ENCODE results near the gene SCFD2. TPM values are rescaled to one million over a fixed set of nuclear protein-coding genes. Genes with fewer than 3 reads are reported as not detected.
"Not testable (repeated sequence)": the region's sequence is repeated elsewhere in the genome, so short reads cannot be mapped to it uniquely, and the experiment has no call there.

SCFD2 gene
- total RNA-seq, 2 donors from 2014 or later = 33.2 to 73.7 TPM

DNA sequence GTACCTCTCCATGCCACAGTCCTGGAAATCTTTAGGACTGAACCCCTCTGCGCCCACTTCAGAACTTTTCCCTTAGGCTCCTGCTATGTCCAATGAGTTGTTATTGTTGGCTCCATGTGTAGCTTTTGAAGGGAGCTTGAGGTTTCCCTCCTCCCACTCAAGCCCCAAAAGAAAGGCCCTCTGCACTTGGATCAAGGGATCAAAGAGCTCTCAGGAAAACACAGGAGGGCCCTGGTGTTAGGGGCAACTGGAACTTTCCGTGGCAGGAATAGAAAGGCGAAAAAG lies 368.8 kb downstream of the SCFD2 start:
- Mint-ChIP-seq H3K27ac (no peak overlapping the region), H3K4me1 (ENCODE audit: low read depth in 2 of 2) (peaks cover 4 to 10% of the 10 kb centered on the region in 2 donors), H3K9me3 (no peaks in the 10 kb centered on the region), H3K4me3 (no peak overlapping the region), H3K27me3 (no peaks in the 10 kb centered on the region), H3K36me3 (no peaks in the 10 kb centered on the region)
- no peak for DNase-seq (ENCODE audit: low spot score)
- no peak for ATAC-seq

DNA sequence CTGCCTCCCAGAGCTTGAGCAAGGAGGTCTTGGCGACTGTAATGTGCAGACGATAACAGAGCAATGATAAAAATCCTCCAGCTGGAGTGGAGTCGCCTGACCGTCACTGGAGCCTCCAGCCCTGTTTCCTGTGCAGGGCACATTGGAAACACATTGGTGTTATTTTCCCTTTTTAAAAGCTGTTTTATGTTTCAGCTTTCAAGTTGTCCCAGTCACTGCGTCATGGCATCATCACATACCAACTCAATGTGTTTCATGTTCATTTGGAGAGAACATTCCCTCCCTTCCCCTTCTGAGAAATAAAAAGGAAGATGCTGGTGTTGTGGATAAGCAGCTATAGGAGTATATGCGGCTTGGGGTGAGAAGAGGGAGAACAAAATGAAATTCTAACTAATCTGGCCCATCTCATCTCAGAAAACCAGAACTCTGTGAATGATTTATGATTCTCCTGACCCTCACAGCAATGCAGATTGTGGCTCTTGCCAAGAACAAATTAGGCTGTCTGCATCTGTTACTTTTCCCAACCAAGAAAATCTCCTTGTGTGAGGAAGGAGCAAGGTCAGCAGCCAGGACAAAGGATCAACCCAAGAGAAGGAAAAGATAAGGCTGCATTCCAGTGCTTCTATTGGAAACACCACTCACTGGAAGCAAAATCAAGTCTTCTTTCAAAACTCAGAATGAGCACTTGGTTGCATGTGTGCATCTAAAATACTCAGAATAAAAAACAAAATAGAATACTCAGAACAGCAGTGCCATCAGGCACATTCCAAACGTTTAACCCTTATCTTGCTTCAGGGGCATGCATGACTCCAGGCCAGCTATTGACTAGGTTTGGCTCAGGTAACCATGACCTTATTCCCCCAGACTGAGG lies 369.4 kb downstream of the SCFD2 start:
- Mint-ChIP-seq H3K27ac (no peak overlapping the region), H3K36me3 (no peaks in the 10 kb centered on the region), H3K4me3 (no peak overlapping the region), H3K4me1 (ENCODE audit: low read depth in 2 of 2) (peaks cover 4 to 10% of the 10 kb centered on the region in 2 donors), H3K9me3 (no peaks in the 10 kb centered on the region), H3K27me3 (no peaks in the 10 kb centered on the region)
- no peak for ATAC-seq
- DNase-seq (ENCODE audit: low spot score) = no peak

DNA sequence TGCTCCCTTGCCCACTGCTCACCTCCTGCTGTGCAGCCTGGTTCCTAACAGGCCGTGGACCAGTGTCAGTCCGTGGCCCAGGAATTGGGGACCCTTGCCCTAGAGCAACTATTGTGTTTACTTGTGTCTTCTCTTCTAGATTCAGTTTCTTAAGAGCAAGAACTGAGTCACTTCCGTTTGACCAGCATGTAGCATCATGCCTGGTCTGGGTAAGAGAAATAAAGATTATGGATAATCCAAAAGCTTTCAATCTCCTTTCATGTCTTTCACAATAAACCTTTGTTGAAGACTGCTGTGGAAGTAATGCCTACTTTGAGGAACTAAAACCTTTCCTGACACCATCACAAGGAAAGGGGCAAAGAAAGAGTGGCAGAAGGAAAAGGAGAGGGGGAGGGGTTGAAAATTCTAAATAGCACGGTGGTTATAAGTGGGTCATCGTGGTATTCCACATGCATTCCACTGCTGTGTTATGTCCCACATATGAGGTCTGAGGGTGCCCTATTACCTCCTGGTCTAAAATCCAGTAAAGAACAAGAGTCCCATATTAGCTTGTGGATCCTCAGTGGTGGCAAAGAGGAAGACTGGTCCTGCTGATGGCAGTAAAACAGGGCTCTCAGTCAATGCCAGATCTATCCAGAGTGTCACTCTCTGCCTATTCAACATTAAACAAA lies 370.4 kb downstream of the SCFD2 start:
- peaks cover 4 to 10% of the 10 kb centered on the region in 2 donors for H3K4me1 Mint-ChIP-seq (ENCODE audit: low read depth in 2 of 2)
- no peaks in the 10 kb centered on the region for H3K27me3 Mint-ChIP-seq
- H3K36me3 Mint-ChIP-seq = no peaks in the 10 kb centered on the region
- no peak overlapping the region for H3K4me3 Mint-ChIP-seq
- ATAC-seq (no peak), DNase-seq (ENCODE audit: low spot score) (no peak)
- no peak overlapping the region for H3K27ac Mint-ChIP-seq
- no peaks in the 10 kb centered on the region for H3K9me3 Mint-ChIP-seq

DNA sequence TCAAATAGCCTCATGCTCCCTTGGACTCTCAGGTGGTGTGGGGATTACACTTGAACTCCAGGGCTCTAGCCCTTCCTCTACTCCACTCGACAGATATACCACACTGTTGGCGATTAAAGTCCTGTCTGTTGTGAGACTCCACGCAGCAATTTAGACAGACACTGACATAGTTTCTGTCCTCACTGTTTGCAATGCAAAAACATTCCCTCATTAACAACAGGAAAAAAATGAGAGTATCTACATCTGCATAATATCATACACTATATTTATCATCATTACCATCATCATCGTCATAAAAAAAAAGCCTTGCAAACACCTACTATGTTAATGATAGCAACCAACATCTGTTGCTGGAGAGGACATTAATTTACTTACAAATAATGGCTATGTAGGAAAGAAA lies 371.3 kb downstream of the SCFD2 start:
- no peak for DNase-seq (ENCODE audit: low spot score)
- no peaks in the 10 kb centered on the region for H3K9me3 Mint-ChIP-seq
- no peak for ATAC-seq

DNA sequence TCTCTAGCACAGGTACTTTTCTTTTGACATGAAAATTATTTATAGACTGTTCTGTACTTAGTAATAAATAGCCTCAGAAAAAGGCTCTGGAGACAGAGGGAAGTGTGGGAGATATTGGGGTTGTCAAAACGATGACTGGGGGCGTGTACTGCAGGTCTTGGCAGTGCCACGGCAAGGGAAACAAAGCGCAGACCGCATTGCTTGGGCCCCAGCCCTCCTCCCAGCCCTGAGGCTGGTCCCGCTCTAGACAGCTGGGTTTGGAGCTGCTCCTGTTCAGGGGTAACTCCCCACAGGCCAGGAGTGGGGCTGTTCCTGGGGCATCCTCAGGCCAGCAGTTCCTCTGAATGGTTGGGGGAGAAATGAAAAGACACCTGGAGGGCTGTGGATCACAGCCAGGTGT lies 372.1 kb downstream of the SCFD2 start:
- H3K27ac Mint-ChIP-seq = no peak overlapping the region
- no peak for ATAC-seq
- no peak overlapping the region for H3K4me3 Mint-ChIP-seq
- no peaks in the 10 kb centered on the region for H3K27me3 Mint-ChIP-seq
- no peaks in the 10 kb centered on the region for H3K9me3 Mint-ChIP-seq
- no peaks in the 10 kb centered on the region for H3K36me3 Mint-ChIP-seq
- H3K4me1 Mint-ChIP-seq (ENCODE audit: low read depth in 2 of 2) = no peaks in the 10 kb centered on the region
- no peak for DNase-seq (ENCODE audit: low spot score)

More for the DNA sequence above, 371.3 kb downstream of the SCFD2 start:
- H3K27me3 Mint-ChIP-seq = no peaks in the 10 kb centered on the region
- no peak overlapping the region for H3K27ac Mint-ChIP-seq
- H3K4me3 Mint-ChIP-seq = no peak overlapping the region
- peaks cover 4 to 7% of the 10 kb centered on the region in 2 donors for H3K4me1 Mint-ChIP-seq (ENCODE audit: low read depth in 2 of 2)
- no peaks in the 10 kb centered on the region for H3K36me3 Mint-ChIP-seq

DNA sequence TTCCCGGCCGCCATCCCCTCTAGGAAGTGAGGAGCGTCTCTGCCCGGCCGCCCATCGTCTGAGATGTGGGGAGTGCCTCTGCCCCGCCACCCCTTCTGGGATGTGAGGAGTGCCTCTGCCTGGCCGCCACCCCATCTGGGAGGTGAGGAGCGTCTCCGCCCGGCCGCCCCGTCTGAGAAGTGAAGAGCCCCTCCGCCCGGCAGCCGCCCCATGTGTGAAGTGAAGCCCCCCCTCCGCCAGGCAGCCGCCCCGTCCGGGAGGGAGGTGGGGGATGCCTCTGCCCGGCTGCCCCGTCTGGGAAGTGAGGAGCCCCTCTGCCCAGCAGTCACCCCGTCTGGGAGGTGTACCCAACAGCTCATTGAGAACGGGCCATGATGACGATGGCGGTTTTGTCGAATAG lies 373.3 kb downstream of the SCFD2 start:
- not testable (repeated sequence) for H3K36me3 Mint-ChIP-seq; H3K27me3 Mint-ChIP-seq; DNase-seq (ENCODE audit: low spot score); H3K4me3 Mint-ChIP-seq; H3K9me3 Mint-ChIP-seq; H3K27ac Mint-ChIP-seq; H3K4me1 Mint-ChIP-seq (ENCODE audit: low read depth in 2 of 2); ATAC-seq

DNA sequence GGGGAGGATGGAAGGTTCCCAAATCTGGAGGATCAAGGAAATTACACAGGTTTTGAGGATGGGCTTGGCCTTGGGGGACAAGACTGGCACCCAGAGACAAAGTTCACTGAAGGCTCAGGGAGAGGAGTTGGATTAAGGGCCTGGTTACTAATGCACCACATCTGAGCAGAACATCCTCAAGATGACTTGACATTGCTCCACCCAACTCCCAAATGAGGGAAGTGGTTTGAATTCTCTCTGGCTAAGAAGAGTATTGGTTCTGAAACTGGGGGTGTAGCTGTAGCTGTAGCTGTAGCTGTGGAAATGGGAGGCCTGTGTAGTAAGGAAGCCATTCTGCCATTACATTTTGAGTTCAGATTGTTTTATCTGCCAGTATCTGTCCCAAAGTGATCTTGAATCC lies 374.4 kb downstream of the SCFD2 start:
- DNase-seq (ENCODE audit: low spot score) = no peak
- H3K27me3 Mint-ChIP-seq = no peaks in the 10 kb centered on the region
- no peak overlapping the region for H3K27ac Mint-ChIP-seq
- no peak overlapping the region for H3K4me3 Mint-ChIP-seq
- H3K4me1 Mint-ChIP-seq (ENCODE audit: low read depth in 2 of 2) = no peaks in the 10 kb centered on the region
- no peaks in the 10 kb centered on the region for H3K9me3 Mint-ChIP-seq
- ATAC-seq = no peak
- no peaks in the 10 kb centered on the region for H3K36me3 Mint-ChIP-seq

DNA sequence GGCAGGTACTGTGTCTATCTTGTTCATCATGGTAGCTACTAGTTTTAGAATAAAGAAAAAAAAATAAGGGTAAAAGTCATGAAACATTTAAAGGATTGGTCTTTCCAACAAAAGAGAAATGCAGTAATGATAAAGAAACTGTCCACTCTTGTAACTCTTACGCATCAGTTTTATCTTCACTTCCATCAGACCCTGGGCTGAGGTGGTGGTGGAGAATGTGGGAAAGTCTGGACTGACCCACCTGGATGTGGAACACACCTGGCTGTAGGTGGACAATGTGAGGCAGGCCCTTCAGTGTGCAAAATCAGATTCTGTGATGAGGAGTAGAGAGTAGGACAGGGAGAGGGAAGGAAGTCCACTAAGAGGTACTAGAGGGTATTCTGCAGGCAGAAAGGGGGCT lies 375.2 kb downstream of the SCFD2 start:
- ATAC-seq = no peak
- DNase-seq (ENCODE audit: low spot score) = no peak
- H3K4me3 Mint-ChIP-seq = no peak overlapping the region
- H3K9me3 Mint-ChIP-seq = no peaks in the 10 kb centered on the region
- no peaks in the 10 kb centered on the region for H3K4me1 Mint-ChIP-seq (ENCODE audit: low read depth in 2 of 2)
- H3K36me3 Mint-ChIP-seq = no peaks in the 10 kb centered on the region
- H3K27me3 Mint-ChIP-seq = no peaks in the 10 kb centered on the region
- no peak overlapping the region for H3K27ac Mint-ChIP-seq

DNA sequence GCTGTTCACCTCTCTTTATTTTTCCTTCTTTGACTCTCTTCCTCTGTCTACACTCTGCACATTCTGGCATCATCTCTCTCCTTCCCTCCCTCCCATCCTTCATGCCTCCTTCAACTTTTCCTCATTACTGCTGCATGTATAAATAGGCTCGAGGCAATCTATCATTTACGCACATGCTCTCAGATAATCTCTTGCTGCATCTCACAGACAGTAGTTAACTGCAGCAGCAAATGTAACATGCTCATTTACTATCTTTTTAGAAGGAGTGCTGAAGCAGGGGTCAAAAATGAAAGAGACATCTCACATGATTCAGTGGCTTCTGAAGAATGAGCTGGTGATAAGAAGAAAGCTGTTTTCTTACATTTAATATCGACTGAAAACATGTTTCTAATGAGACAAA lies 376.0 kb downstream of the SCFD2 start:
- no peak overlapping the region for H3K4me3 Mint-ChIP-seq
- ATAC-seq = no peak
- no peaks in the 10 kb centered on the region for H3K9me3 Mint-ChIP-seq
- DNase-seq (ENCODE audit: low spot score) = no peak
- no peak overlapping the region for H3K27ac Mint-ChIP-seq
- no peaks in the 10 kb centered on the region for H3K4me1 Mint-ChIP-seq (ENCODE audit: low read depth in 2 of 2)
- no peaks in the 10 kb centered on the region for H3K27me3 Mint-ChIP-seq
- no peaks in the 10 kb centered on the region for H3K36me3 Mint-ChIP-seq

DNA sequence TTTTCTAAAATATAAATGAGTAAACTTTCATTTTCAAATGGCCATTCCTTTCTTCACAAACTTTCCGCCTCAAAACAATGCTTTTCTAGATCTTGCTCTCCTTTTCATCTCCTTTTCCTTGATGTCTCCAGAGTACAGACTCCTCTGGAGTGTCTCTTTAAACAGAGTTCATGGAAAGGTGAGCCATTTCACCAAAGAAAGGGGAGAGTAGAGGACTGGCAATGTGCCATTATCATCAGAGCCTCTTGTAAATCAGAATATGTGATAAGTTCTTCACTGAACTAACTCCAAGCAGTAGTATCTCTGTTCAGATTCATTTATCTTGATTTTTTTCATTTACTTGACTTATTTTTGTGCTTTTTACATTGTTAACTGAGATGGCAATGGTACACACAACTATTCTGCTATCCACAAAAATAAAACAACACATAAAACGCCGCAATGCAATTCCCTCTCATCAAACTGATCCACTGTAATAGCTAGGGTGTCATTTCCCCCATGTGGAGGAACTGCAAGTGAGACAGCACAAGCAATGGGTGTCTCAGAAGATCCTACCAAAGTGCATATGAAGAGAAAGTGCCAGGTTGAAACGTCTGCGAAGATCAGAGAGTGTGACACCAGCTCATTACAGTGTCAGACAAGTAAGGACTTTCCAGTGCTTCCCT lies 378.3 kb downstream of the SCFD2 start:
- no peaks in the 10 kb centered on the region for H3K36me3 Mint-ChIP-seq
- no peak for DNase-seq (ENCODE audit: low spot score)
- no peak overlapping the region for H3K4me3 Mint-ChIP-seq
- H3K27me3 Mint-ChIP-seq = no peaks in the 10 kb centered on the region
- H3K9me3 Mint-ChIP-seq = no peaks in the 10 kb centered on the region
- no peak for ATAC-seq
- H3K27ac Mint-ChIP-seq = no peak overlapping the region
- H3K4me1 Mint-ChIP-seq (ENCODE audit: low read depth in 2 of 2) = no peaks in the 10 kb centered on the region

DNA sequence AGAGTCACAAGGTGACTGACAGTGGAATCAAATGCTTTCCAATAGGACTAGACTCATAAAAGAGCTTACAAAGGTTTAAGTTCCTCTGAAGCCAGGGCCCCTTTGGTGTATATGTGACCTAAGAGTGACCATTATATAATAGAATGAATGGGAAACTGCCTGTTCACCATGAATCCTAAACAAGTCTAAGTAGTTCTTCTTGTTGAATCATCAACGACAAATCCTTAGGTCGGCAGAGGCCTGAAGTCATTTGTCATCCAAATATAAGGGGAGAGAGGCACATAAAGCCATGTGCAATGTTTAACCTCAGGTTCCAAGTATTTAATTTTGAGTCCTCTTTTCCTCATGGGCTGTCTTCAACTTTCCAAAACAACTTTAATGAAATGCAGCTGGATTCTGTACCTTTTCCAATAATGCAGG lies 381.4 kb downstream of the SCFD2 start:
- no peaks in the 10 kb centered on the region for H3K4me1 Mint-ChIP-seq (ENCODE audit: low read depth in 2 of 2)
- ATAC-seq (no peak), DNase-seq (ENCODE audit: low spot score) (no peak)
- H3K36me3 Mint-ChIP-seq = no peaks in the 10 kb centered on the region
- no peaks in the 10 kb centered on the region for H3K9me3 Mint-ChIP-seq
- no peaks in the 10 kb centered on the region for H3K27me3 Mint-ChIP-seq
- no peak overlapping the region for H3K27ac Mint-ChIP-seq
- no peak overlapping the region for H3K4me3 Mint-ChIP-seq

DNA sequence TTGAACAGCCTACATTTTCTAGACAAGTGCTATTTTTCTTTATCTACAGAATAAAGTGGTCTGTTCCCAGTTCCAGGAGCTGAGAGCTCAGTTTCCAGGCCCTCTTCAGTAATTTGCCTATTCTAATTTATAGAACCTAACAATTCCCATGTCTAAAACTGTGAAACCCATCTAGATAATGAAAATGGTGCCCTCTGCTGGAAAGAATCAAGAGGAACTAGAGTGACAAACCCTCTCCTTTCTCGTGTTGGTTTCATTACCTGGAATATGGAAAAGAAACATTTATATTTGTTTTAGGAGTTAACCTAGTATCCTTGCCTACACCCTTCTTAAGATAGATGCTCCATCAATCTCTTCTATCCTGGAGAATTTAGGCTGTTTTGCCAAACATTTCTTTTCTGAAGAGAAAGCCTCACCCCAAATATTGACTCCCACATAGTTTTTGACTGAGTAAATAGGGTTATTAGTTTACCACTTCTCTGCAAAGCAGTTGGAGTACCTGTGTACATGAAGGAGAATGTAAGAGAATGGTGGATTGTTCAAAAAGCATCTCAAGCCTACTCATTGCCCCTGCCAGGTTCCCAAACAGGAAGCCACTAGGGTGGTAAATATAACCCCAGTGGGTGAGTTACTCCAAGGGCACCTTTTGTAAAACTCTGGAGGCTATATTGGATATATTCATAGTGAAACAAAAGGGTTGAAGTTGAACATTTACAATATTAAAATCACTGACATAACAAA lies 382.1 kb downstream of the SCFD2 start:
- no peaks in the 10 kb centered on the region for H3K36me3 Mint-ChIP-seq
- DNase-seq (ENCODE audit: low spot score) (no peak), ATAC-seq (no peak)
- no peaks in the 10 kb centered on the region for H3K4me1 Mint-ChIP-seq (ENCODE audit: low read depth in 2 of 2)
- H3K4me3 Mint-ChIP-seq = no peak overlapping the region
- no peak overlapping the region for H3K27ac Mint-ChIP-seq
- no peaks in the 10 kb centered on the region for H3K9me3 Mint-ChIP-seq
- no peaks in the 10 kb centered on the region for H3K27me3 Mint-ChIP-seq

DNA sequence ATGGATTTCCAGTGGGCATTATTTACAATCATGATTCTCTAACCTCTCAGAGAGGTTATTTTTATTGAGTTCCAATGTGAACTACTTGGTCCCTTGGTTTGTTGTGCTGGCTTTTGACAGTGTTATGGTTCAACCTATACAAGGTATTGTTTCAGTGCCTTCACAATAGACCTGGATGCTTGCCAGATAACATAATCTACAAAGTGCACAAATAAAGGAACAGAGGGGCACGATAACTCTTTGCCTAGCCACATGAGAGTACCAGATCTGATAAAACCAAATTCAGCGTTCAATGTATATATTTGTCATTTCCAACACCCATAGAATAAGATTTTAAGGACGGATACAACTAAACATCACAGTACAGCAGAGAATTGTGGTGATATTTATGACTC lies 382.9 kb downstream of the SCFD2 start:
- DNase-seq (ENCODE audit: low spot score) (no peak), ATAC-seq (no peak)
- Mint-ChIP-seq H3K9me3 (no peaks in the 10 kb centered on the region), H3K36me3 (no peaks in the 10 kb centered on the region), H3K27me3 (no peaks in the 10 kb centered on the region), H3K4me3 (no peak overlapping the region), H3K27ac (no peak overlapping the region), H3K4me1 (ENCODE audit: low read depth in 2 of 2) (no peaks in the 10 kb centered on the region)

All from natural killer cell treated with Interleukin-12 subunit alpha and Interleukin-12 subunit beta and Interleukin-15 and Interleukin-18, amount 100 ng/mL, for 72 hours (primary cell).